ENCODE results near the gene PIM1. TPM values are rescaled to one million over a fixed set of nuclear protein-coding genes. Genes with fewer than 3 reads are reported as not detected.

Gene PIM1
- total RNA-seq, 1 experiment from 2014 or later = 6.2 TPM

DNA sequence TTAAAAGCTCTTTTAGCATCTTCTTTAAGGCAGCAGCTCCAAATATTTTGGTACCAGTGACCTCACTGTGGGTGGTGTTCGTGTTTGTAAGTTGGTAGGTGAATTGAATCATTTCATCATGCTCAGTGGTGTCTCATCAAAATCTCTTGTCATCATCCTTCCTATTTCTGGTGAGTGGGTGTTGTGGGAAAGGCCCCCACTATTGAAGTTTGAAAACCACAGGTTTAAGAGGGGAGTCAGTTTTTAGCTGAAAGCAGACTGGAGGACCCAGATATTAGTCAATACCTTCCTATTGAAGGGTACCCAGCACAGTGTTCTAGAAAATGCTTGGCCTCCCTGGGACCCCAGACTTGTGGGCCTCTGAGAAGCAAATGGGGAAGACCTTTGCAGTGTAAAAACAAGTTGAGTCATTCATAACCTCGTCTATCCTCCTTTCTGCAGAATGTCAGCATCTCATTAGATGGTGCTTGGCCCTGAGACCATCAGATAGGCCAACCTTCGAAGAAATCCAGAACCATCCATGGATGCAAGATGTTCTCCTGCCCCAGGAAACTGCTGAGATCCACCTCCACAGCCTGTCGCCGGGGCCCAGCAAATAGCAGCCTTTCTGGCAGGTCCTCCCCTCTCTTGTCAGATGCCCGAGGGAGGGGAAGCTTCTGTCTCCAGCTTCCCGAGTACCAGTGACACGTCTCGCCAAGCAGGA is 3.7 kb downstream of the PIM1 start:
- Mint-ChIP-seq H3K36me3 (ENCODE audit: insufficient read depth, unreplicated experiment) (peaks cover 34% of the 10 kb centered on the region), H3K4me1 (ENCODE audit: insufficient read depth, unreplicated experiment) (peaks cover 10% of the 10 kb centered on the region), H3K4me3 (ENCODE audit: unreplicated experiment) (no peak overlapping the region), H3K9me3 (ENCODE audit: unreplicated experiment) (no peaks in the 10 kb centered on the region), H3K27me3 (ENCODE audit: insufficient read depth, unreplicated experiment) (no peaks in the 10 kb centered on the region), H3K27ac (ENCODE audit: low read depth, unreplicated experiment) (no peak overlapping the region)
- DNase-seq (ENCODE audit: unreplicated experiment) = no peak
- intact Hi-C loops (cut with micrococcal nuclease) = loop anchor here (2.0 kb wide), 1 partner anchor 289 kb away; the partner anchor contains the start of gene C6orf89
- no TSS peak for BruUV-seq (replicated peaks)
- ChIA-PET CTCF (interaction anchor here (0.5 to 10.9 kb wide), 10 partner anchors 8 to 414 kb away, joined by 3 to 359 read pairs (median 6); partner anchors contain the start of gene C6orf89), POLR2A (interaction anchor here (0.7 to 7.9 kb wide), 6 partner anchors 86 to 187 kb away, joined by 3 to 117 read pairs (median 26); partner anchors contain the start of gene MTCH1)
- TF ChIP-seq, protein P1, sequence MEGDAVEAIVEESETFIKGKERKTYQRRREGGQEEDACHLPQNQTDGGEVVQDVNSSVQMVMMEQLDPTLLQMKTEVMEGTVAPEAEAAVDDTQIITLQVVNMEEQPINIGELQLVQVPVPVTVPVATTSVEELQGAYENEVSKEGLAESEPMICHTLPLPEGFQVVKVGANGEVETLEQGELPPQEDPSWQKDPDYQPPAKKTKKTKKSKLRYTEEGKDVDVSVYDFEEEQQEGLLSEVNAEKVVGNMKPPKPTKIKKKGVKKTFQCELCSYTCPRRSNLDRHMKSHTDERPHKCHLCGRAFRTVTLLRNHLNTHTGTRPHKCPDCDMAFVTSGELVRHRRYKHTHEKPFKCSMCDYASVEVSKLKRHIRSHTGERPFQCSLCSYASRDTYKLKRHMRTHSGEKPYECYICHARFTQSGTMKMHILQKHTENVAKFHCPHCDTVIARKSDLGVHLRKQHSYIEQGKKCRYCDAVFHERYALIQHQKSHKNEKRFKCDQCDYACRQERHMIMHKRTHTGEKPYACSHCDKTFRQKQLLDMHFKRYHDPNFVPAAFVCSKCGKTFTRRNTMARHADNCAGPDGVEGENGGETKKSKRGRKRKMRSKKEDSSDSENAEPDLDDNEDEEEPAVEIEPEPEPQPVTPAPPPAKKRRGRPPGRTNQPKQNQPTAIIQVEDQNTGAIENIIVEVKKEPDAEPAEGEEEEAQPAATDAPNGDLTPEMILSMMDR (IDR thresholded peaks at IDR 0.05; ENCODE audit: unreplicated experiment) = no peak

DNA sequence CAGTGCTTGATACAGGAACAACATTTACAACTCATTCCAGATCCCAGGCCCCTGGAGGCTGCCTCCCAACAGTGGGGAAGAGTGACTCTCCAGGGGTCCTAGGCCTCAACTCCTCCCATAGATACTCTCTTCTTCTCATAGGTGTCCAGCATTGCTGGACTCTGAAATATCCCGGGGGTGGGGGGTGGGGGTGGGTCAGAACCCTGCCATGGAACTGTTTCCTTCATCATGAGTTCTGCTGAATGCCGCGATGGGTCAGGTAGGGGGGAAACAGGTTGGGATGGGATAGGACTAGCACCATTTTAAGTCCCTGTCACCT is 4.2 kb downstream of the PIM1 start:
- no TSS peak for BruUV-seq (replicated peaks)

DNA sequence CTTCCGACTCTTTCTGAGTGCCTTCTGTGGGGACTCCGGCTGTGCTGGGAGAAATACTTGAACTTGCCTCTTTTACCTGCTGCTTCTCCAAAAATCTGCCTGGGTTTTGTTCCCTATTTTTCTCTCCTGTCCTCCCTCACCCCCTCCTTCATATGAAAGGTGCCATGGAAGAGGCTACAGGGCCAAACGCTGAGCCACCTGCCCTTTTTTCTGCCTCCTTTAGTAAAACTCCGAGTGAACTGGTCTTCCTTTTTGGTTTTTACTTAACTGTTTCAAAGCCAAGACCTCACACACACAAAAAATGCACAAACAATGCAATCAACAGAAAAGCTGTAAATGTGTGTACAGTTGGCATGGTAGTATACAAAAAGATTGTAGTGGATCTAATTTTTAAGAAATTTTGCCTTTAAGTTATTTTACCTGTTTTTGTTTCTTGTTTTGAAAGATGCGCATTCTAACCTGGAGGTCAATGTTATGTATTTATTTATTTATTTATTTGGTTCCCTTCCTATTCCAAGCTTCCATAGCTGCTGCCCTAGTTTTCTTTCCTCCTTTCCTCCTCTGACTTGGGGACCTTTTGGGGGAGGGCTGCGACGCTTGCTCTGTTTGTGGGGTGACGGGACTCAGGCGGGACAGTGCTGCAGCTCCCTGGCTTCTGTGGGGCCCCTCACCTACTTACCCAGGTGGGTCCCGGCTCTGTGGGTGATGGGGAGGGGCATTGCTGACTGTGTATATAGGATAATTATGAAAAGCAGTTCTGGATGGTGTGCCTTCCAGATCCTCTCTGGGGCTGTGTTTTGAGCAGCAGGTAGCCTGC is 4.8 kb downstream of the PIM1 start:
- Mint-ChIP-seq H3K27me3 (ENCODE audit: insufficient read depth, unreplicated experiment) (no peaks in the 10 kb centered on the region), H3K4me3 (ENCODE audit: unreplicated experiment) (no peak overlapping the region), H3K27ac (ENCODE audit: low read depth, unreplicated experiment) (no peak overlapping the region), H3K36me3 (ENCODE audit: insufficient read depth, unreplicated experiment) (peaks cover 34% of the 10 kb centered on the region), H3K4me1 (ENCODE audit: insufficient read depth, unreplicated experiment) (peaks cover 10% of the 10 kb centered on the region), H3K9me3 (ENCODE audit: unreplicated experiment) (no peaks in the 10 kb centered on the region)
- intact Hi-C loops (cut with micrococcal nuclease) = no loop called here
- no TSS peak for BruUV-seq (replicated peaks)
- no peak for DNase-seq (ENCODE audit: unreplicated experiment)
- ChIA-PET CTCF (interaction anchor here (1.1 to 10.9 kb wide), 4 partner anchors 30 to 289 kb away, joined by 4 to 359 read pairs (median 32); partner anchors contain the start of gene C6orf89), POLR2A (interaction anchor here (7.9 kb wide), 1 partner anchor 154 kb away, joined by 117 read pairs; no protein-coding TSS in a partner anchor)
- TF ChIP-seq, protein P1 (IDR thresholded peaks at IDR 0.05; ENCODE audit: unreplicated experiment) = no peak

More for the DNA sequence above, 4.2 kb downstream of the PIM1 start:
- H3K27me3 Mint-ChIP-seq (ENCODE audit: insufficient read depth, unreplicated experiment) = no peaks in the 10 kb centered on the region
- ChIA-PET POLR2A (interaction anchor here (1.1 to 7.9 kb wide), 3 partner anchors 116 to 154 kb away, joined by 3 to 117 read pairs (median 111); no protein-coding TSS in a partner anchor), CTCF (interaction anchor here (1.5 to 10.9 kb wide), 5 partner anchors 25 to 289 kb away, joined by 3 to 359 read pairs (median 57); partner anchors contain the start of gene C6orf89)
- intact Hi-C loops (cut with micrococcal nuclease) = no loop called here
- no peaks in the 10 kb centered on the region for H3K9me3 Mint-ChIP-seq (ENCODE audit: unreplicated experiment)
- peaks cover 10% of the 10 kb centered on the region for H3K4me1 Mint-ChIP-seq (ENCODE audit: insufficient read depth, unreplicated experiment)
- TF ChIP-seq, protein P1 (IDR thresholded peaks at IDR 0.05; ENCODE audit: unreplicated experiment) = no peak
- peaks cover 34% of the 10 kb centered on the region for H3K36me3 Mint-ChIP-seq (ENCODE audit: insufficient read depth, unreplicated experiment)
- H3K4me3 Mint-ChIP-seq (ENCODE audit: unreplicated experiment) = no peak overlapping the region
- H3K27ac Mint-ChIP-seq (ENCODE audit: low read depth, unreplicated experiment) = no peak overlapping the region
- DNase-seq (ENCODE audit: unreplicated experiment) = no peak

Measured in MCF 10A (cell line).